Endothelial cell (in vitro differentiated cells): Measurements from ENCODE around the gene ASB13. TPM values are rescaled to one million over a fixed set of nuclear protein-coding genes. Genes with fewer than 3 reads are reported as not detected.

Experiments used
- DNase-seq: peaks from one replicate; pipeline ENCODE4 v3.0.0; 2021; ENCODE audit warnings: low spot score
- H3K27ac Mint-ChIP-seq: one replicate; pipeline ENCODE4 v1.8.0; 2021; ENCODE audit warnings: mixed read lengths, inconsistent platforms; ENCODE audit not compliant: unreplicated experiment
- H3K27me3 Mint-ChIP-seq: one replicate; pipeline ENCODE4 v1.8.0; 2021; ENCODE audit warnings: mild to moderate bottlenecking, moderate library complexity, mixed read lengths, inconsistent platforms; ENCODE audit not compliant: unreplicated experiment
- H3K36me3 Mint-ChIP-seq: one replicate; pipeline ENCODE4 v1.8.0; 2021; ENCODE audit warnings: mild to moderate bottlenecking, low read depth, mixed read lengths, inconsistent platforms; ENCODE audit not compliant: unreplicated experiment
- H3K4me1 Mint-ChIP-seq: one replicate; pipeline ENCODE4 v1.8.0; 2021; ENCODE audit warnings: mild to moderate bottlenecking, mixed read lengths, inconsistent platforms; ENCODE audit not compliant: unreplicated experiment
- H3K4me3 Mint-ChIP-seq: one replicate; pipeline ENCODE4 v1.8.0; 2021; ENCODE audit warnings: mild to moderate bottlenecking, mixed read lengths, inconsistent platforms; ENCODE audit not compliant: unreplicated experiment
- H3K9me3 Mint-ChIP-seq: one replicate; pipeline ENCODE4 v1.8.0; 2021; ENCODE audit warnings: mixed read lengths, inconsistent platforms; ENCODE audit not compliant: unreplicated experiment
- total RNA-seq: library from RNA; stranded (reverse); fragmentation: NEBNext Ultra II Directional; extraction: Animal tissue kit (Norgen Biotek cat#: 25700); gene quantifications from one replicate; pipeline ENCODE4 v1.2.1, GENCODE V29; 2021; ENCODE audit not compliant: unreplicated experiment
- TF ChIP-seq, protein P1 (sequence below): fragments of 200-600 bp; sonication (generic); IDR thresholded peaks from one replicate; pipeline ENCODE4 v1.5.0; 2021; ENCODE audit warnings: antibody characterized with exemption; ENCODE audit not compliant: unreplicated experiment

ASB13 gene
- total RNA-seq, 1 donor from 2014 or later: 22.5 TPM

DNA sequence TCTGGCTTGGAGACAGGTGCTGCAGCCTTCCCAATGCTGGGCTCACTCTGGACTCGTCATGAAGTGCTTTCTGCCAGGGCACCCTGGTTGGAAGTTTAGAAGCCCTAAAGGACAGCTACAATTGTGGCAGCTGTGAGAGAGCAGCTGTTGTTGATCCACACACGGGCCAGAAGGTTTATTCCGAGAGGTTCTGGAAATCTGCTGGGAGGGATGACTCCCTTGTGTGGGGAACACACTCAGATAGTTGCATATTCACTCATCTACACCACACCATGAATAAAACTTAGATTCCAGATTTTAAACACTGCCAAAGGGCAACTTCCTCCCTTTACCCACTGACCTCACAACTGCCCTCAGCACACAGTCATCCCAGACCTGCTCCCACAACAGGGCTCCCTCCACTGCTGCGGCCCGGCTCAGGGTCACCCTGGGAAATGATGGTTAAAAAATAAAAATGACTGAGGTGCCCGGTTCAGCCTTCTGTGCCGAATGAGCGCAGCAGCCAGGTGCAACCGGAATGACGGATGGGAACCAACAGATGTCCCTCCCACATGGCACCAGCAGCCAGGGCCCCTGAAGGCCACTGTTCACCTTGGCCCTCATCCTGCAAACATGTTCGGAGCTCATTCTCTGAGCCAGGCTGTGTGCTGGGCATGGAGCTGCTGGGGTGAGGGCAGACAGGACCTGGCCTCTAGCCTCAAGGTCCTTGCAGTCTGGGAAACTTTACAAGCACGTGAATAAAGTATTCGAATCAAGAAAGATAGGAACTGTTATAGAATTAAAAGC lies 40.2 kb downstream of the ASB13 start:
- no peak for DNase-seq
- Mint-ChIP-seq H3K4me1 (peaks cover 8% of the 10 kb centered on the region), H3K36me3 (no peaks in the 10 kb centered on the region), H3K27ac (no peak overlapping the region), H3K4me3 (no peak overlapping the region), H3K9me3 (no peaks in the 10 kb centered on the region), H3K27me3 (peaks cover 5% of the 10 kb centered on the region)
- TF ChIP-seq, protein P1, sequence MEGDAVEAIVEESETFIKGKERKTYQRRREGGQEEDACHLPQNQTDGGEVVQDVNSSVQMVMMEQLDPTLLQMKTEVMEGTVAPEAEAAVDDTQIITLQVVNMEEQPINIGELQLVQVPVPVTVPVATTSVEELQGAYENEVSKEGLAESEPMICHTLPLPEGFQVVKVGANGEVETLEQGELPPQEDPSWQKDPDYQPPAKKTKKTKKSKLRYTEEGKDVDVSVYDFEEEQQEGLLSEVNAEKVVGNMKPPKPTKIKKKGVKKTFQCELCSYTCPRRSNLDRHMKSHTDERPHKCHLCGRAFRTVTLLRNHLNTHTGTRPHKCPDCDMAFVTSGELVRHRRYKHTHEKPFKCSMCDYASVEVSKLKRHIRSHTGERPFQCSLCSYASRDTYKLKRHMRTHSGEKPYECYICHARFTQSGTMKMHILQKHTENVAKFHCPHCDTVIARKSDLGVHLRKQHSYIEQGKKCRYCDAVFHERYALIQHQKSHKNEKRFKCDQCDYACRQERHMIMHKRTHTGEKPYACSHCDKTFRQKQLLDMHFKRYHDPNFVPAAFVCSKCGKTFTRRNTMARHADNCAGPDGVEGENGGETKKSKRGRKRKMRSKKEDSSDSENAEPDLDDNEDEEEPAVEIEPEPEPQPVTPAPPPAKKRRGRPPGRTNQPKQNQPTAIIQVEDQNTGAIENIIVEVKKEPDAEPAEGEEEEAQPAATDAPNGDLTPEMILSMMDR: no peak

DNA sequence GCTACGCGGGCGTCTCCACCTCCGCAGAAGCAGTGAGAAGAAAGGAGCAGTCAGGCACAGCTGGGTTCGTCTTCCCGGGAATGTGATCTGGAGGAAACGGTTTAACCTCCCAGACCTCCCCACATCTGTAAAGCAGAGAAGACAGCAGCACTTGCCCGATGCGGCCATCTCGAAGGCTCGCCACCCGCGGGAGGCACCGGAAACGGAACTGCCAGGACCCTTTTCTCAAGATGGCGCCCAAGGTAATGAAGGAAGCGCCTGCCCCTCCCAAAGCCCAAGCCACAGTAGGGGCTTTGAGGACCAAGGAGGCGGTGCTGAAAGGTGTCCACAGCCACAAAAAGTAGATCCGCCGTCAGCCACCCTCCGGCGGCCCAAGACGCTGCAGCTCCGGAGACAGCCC lies 41.7 kb downstream of the ASB13 start:
- Mint-ChIP-seq H3K27ac (no peak overlapping the region), H3K9me3 (no peaks in the 10 kb centered on the region), H3K4me3 (no peak overlapping the region), H3K36me3 (no peaks in the 10 kb centered on the region), H3K4me1 (peaks cover 16% of the 10 kb centered on the region), H3K27me3 (peaks cover 7% of the 10 kb centered on the region)
- DNase-seq: no peak
- TF ChIP-seq, protein P1: no peak

DNA sequence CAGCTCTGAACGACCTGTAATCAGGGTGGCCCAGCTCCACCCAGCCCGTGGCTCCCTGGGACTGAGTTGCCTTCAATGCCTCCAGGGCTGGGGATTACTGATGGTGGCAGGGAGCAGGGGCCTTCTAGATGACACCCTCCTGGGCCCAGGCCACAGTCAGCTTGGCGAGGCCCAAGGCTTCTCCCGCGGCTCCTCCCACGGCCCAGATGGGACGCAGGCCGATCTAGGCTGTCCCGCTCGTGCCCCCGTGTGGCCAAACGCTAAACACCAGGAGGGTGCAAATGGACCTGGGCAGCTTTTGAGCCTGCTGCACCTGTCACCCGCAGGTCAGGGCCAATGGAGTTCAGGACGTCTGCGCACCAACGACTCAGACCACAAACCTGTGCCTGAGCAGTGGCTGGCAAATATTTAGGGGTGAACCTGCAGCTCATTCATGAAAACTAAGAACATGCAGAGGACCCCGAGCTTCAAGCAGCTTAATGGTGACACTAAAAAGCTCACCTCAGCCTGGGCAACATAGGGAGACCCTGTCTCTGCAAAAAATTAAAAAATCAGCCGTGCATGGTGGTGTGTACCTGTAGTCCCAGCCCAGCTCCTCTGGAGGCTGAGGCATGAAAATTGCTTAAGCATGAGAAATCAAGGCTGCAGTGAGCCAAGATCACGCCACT lies 43.2 kb downstream of the ASB13 start:
- Mint-ChIP-seq H3K36me3 (no peaks in the 10 kb centered on the region), H3K27ac (no peak overlapping the region), H3K9me3 (no peaks in the 10 kb centered on the region), H3K4me1 (peaks cover 16% of the 10 kb centered on the region), H3K27me3 (peaks cover 7% of the 10 kb centered on the region), H3K4me3 (no peak overlapping the region)
- peak; percentile 92 for DNase-seq
- TF ChIP-seq, protein P1: peak; percentile 77

DNA sequence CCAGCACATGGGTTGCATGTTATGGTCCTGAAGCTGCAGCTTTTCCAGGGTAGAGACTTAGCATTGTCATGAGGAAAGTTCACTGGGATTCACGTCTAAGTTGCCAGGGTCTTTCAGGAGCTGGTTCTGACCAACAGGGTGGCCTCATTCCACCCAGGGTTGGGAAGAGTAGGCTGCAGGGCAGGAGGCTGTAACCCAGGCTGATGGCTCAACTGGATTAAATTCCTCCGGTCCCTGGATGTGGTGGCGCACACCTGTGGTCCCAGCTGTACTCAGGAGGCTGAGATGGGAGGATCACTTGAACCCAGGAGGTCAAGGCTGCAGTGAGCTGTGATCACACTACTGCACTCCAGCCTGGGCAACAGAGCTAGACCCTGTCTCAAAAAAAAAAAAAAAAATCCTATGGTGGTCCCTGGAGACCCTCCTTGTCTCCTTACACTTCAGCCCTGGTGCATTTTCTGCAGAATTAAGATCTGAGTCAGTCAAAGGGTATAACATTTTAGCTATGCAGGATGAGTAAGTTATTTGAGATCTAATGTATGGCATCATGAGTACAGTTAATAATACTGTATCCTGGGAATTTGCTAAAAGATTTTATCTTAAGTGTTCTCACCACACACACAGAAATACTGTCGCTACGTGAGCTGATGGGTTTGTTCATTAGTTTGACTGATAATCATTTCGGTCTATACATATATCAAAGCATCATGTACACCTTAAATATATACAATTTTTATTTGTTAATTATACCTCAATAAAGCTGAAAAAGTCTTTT lies 44.0 kb downstream of the ASB13 start:
- no peaks in the 10 kb centered on the region for H3K9me3 Mint-ChIP-seq
- no peaks in the 10 kb centered on the region for H3K36me3 Mint-ChIP-seq
- H3K4me3 Mint-ChIP-seq: no peak overlapping the region
- no peak for DNase-seq
- peaks cover 5% of the 10 kb centered on the region for H3K27me3 Mint-ChIP-seq
- no peak overlapping the region for H3K27ac Mint-ChIP-seq
- H3K4me1 Mint-ChIP-seq: peaks cover 17% of the 10 kb centered on the region
- TF ChIP-seq, protein P1: no peak
